AG10803 (cell line): Measurements from ENCODE around the gene ALK.

Experiments
- DNase-seq: peaks from one replicate; pipeline ENCODE4 v3.0.0; 2010; ENCODE audit warnings: low read depth
- H3K4me3 ChIP-seq: 2 replicates; pipeline ENCODE4 v1.5.1; 2011; ENCODE audit warnings: mild to moderate bottlenecking, low read length, control low read depth
- TF ChIP-seq, protein P1 (sequence below): conservative IDR thresholded peaks from 2 replicates; pipeline ENCODE4 v1.5.1; 2011; ENCODE audit warnings: mild to moderate bottlenecking, low read length, control low read depth, inconsistent platforms

Gene ALK

DNA sequence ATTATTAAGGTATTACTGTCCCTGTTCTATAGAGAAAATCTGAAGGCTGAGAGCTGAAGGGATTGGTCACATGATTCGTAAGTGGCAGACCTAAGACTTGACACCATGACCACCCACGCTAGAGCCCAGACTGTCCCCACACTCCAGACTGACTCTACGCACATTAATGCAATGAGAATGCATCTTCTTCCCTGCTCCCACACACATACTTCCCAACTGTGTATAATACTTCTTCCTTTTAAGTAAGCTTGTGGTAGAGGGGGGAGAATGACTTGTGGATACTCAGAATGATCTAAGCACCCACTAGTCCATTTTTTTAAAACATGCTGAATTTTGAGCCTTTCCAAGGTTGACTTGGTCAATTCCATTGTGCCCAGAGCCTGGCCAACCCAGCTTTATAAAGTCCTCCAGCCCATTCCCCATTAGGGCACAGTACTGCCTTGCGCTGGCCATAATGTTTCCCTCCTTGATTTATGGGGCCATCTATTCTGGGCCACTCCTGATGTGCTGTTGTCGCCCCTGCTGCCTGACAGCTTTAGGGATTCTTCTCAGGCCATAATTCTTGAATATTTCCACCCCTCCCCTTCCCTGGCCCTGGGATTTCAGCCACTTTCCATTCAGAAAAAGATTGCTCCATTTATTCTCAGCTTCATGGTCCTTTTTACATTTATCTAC is 28.7 kb downstream of the ALK start:
- no peak overlapping the region for H3K4me3 ChIP-seq
- TF ChIP-seq, protein P1, sequence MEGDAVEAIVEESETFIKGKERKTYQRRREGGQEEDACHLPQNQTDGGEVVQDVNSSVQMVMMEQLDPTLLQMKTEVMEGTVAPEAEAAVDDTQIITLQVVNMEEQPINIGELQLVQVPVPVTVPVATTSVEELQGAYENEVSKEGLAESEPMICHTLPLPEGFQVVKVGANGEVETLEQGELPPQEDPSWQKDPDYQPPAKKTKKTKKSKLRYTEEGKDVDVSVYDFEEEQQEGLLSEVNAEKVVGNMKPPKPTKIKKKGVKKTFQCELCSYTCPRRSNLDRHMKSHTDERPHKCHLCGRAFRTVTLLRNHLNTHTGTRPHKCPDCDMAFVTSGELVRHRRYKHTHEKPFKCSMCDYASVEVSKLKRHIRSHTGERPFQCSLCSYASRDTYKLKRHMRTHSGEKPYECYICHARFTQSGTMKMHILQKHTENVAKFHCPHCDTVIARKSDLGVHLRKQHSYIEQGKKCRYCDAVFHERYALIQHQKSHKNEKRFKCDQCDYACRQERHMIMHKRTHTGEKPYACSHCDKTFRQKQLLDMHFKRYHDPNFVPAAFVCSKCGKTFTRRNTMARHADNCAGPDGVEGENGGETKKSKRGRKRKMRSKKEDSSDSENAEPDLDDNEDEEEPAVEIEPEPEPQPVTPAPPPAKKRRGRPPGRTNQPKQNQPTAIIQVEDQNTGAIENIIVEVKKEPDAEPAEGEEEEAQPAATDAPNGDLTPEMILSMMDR: no peak
- DNase-seq: no peak

DNA sequence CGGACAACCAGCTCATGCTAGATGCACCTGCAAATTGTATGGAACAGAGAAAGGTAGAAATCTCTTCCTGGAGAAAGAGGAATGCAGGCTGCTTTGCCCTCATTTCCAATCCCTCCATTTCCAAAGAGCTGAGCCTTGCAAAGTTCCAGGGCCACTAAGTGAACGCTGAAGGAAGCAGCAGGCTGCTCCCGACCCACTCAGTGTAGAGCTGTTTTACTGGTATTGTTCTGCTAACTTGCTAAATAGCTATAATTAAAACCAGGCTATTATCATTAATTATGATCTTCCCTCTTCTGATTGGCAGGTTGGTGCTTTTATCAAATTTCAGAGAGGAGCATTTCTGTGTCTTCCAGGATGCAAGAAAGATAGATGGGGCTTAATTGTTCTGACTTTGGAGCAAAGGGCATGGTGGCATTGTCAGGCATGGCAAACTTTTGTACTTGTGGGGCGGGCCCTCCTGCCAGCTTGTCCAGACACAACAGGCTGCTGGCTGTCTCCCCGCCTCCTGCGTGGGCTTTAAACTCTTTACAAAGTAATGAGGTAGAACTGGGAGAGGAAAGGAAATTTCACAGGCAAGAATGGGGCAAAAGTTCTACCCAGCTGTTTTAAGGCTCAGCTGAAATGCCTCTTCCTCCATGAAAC is 40.2 kb downstream of the ALK start:
- no peak overlapping the region for H3K4me3 ChIP-seq
- TF ChIP-seq, protein P1: no peak
- no peak for DNase-seq

DNA sequence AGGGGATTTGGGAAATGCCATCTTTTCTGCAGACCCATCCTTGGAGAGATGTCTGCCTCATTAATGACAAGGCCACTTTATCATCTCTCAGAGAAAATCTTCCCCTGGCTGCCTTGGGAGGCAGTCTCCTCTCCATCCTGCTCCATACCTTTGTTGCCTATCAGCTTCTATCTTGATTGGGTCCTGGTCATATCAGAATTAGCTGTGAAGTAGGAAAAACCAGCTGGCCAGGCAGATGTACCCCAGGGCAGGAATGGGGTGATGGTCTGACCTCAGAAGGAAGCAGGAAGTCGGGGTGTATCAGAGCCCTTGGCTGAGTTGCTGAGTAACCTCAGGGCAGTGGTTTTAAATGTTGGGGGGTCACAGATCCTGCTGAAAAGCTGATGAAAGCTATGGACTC is 41.3 kb downstream of the ALK start:
- DNase-seq: no peak
- H3K4me3 ChIP-seq: no peak overlapping the region
- TF ChIP-seq, protein P1: no peak

DNA sequence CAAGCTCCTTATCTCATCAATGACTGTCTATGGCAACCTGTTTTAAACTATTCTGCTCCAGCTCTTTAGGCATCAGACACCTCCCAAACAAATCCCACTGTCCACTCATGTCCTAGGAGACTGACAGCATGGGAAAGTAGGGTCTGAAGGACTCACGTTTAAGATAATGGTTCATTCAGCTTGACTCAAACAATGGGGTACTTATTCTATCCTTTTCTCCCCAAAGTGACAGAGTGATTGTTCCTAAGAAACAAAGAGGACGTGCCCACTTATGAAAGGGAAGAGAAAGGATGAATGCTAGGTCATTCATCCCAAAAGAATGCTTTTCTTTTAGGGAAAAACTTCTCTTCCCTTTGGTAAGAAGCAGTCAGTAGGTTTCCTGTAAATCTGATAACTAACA is 41.9 kb downstream of the ALK start:
- TF ChIP-seq, protein P1: no peak
- H3K4me3 ChIP-seq: no peak overlapping the region
- DNase-seq: no peak

DNA sequence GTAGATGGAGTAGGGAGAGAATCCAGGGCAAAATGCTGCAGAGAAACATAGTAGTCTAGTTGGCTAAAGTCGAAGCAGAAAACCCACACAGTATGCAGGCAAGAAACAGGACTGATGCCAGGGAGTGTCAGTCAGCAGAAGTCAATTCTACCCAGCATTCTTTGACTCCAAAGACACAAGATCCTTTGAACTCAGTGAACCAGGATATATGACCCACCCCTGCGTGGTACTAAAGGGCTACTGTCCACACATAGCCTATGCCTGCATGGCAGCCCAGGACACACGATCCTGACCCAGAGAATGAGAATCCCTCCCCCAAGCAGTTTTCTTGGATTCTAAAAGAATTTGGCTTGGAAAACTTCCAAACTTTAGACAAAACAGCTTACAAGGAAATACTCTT is 42.5 kb downstream of the ALK start:
- no peak overlapping the region for H3K4me3 ChIP-seq
- TF ChIP-seq, protein P1: no peak
- DNase-seq: no peak

DNA sequence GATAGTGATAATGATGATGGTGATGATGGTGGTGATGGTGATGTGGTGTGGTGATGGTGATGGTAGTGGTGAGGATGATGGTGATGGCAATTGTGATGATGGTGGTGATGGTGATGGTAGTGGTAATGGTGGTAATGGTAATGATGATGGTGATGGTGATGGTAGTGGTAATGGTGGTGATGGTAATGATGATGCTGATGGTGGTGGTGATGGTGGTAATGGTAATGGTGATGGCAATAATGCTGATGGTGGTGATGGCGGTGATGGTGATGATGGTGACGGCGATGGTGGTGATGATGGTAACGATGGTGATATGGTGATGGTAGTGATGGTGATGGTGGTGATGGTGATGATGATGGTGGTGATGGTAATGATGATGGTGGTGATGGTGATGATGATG is 45.0 kb downstream of the ALK start:
- TF ChIP-seq, protein P1: no peak
- no peak overlapping the region for H3K4me3 ChIP-seq
- no peak for DNase-seq

DNA sequence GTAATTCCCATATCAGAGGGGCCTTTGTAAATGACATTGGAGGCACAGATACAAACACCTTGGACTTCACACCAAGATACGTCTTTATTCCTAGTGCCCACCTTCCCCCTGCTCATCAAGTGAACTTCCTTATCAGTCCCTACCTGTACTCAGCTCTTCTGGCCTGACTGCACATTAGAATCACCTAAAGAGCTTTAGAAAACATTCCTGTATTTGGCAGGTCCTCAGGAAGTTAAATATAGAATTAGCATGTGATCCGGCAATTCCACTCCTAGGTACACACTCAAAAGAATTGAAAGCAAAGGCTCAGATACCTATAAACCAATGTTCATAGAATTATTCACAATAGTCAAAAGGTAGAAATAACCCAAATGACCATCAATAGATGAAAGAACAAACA is 46.6 kb downstream of the ALK start:
- TF ChIP-seq, protein P1: no peak
- H3K4me3 ChIP-seq: no peak overlapping the region
- DNase-seq: no peak
